ENCODE data around the gene DPYD.
A peak's percentile ranks its signal among the peaks of the same experiment; 100 is the strongest.
"Not testable (repeated sequence)": the region's sequence is repeated elsewhere in the genome, so short reads cannot be mapped to it uniquely, and the experiment has no call there.

DPYD gene

DNA sequence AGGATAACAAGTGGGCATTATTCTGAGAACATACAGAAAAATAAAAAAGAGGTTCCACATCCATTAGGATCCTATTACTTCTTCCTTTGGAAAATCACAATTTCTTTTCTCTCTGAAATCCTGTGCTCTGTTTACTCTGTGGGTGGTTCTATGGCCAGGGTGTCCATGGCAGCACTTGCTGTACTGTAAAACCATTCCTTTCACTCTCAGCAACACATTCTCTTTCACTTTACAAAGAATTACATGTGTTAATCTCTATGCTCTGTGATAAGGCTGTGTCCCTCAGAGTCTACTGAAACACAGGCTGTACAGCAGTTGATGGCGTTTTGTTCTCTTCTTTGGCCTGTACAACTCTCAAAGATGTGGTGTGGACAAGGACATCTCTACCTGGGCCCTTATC is 675.2 kb downstream of the DPYD start:
- TF ChIP-seq, protein P1, sequence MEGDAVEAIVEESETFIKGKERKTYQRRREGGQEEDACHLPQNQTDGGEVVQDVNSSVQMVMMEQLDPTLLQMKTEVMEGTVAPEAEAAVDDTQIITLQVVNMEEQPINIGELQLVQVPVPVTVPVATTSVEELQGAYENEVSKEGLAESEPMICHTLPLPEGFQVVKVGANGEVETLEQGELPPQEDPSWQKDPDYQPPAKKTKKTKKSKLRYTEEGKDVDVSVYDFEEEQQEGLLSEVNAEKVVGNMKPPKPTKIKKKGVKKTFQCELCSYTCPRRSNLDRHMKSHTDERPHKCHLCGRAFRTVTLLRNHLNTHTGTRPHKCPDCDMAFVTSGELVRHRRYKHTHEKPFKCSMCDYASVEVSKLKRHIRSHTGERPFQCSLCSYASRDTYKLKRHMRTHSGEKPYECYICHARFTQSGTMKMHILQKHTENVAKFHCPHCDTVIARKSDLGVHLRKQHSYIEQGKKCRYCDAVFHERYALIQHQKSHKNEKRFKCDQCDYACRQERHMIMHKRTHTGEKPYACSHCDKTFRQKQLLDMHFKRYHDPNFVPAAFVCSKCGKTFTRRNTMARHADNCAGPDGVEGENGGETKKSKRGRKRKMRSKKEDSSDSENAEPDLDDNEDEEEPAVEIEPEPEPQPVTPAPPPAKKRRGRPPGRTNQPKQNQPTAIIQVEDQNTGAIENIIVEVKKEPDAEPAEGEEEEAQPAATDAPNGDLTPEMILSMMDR (conservative IDR thresholded peaks at IDR 0.05), result no peak
- TF ChIP-seq ZFX (IDR thresholded peaks at IDR 0.05), result no peak
- H3K27ac ChIP-seq, result no peak overlapping the region

DNA sequence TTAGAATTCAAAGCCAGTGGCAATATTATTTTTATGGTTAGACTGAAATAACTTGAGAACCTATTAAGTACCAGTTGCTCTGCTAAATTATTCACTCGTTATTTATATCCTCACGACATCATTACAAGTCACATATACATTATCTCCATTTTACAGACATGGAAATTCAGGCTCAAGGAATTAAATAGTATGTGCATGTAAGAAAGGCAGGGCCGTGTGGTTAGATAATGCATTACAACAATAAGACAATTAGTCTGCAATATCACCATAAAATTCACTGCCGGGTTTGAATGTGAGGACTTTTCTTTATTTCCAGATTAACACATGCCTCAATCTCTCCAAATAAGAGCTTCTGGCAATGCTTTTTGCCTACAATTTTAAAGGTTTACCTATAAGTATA is 675.8 kb downstream of the DPYD start:
- no peak for TF ChIP-seq ZFX (IDR thresholded peaks at IDR 0.05)
- TF ChIP-seq, protein P1 (conservative IDR thresholded peaks at IDR 0.05), result no peak
- no peak overlapping the region for H3K27ac ChIP-seq

DNA sequence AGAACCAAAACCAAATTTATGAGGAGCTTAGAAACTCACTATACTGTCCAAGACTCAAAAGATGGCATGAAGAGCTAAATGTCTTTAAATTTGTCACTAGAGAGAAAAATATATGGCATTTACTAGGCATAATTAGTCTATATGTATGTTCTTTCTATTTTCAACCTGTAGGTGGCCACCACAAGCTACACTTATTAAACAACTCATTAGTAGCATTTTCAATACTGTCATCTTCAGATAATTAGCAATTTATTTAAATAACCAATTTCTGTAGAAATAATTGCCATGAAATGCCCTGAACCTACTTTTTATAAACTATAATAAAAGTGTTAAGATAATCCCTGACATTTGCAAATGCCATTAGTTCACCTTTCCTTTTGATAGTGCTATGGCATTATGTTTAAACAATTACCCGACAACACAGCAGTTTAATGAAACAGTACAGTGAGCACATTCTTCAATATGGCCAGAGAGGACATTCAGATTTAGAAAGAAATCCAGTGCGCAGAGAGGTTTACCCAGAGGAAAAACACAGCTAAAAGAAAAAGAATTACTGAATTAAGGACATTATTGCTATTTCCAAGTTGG is 676.8 kb downstream of the DPYD start:
- TF ChIP-seq, protein P1 (conservative IDR thresholded peaks at IDR 0.05), result peak; percentile 77
- TF ChIP-seq ZFX (IDR thresholded peaks at IDR 0.05), result no peak
- H3K27ac ChIP-seq, result no peak overlapping the region

DNA sequence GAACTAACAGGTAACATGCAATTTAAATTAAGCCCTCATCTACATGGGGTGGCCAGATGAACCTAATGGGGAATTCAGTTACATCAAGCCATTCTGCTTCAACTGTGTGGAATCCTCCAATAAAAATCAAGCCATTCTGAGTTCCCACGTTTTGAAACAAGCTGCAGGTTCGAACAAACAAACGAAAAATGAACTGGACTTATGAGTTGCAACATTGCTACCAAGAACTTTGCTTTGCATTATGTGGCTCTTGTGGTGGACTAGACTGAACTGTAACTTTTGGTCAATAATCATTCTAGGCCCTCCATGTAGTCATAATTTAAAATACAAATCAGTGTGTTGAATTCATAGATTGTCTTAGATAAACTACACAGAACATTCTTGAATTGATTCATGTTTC is 682.0 kb downstream of the DPYD start:
- TF ChIP-seq, protein P1 (conservative IDR thresholded peaks at IDR 0.05), result no peak
- no peak for TF ChIP-seq ZFX (IDR thresholded peaks at IDR 0.05)
- no peak overlapping the region for H3K27ac ChIP-seq

DNA sequence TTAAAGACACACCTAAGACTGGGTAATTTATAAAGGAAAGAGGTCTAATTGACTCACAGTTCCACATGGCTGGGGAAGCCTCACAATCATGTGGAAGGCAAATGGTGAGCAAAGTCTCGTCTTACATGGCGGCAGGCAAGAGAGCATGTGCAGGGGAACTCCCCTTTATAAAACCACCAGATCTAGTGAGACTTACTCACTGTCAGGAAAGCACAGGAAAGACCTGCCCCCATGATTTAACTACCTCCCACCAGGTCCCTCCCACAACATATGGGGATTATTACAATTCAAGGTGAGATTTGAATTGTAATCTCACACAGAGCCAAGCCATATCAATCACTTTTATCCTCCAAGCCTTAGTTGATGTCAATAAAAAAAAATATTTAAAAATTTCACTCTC is 689.5 kb downstream of the DPYD start:
- not testable (repeated sequence) for H3K27ac ChIP-seq

DNA sequence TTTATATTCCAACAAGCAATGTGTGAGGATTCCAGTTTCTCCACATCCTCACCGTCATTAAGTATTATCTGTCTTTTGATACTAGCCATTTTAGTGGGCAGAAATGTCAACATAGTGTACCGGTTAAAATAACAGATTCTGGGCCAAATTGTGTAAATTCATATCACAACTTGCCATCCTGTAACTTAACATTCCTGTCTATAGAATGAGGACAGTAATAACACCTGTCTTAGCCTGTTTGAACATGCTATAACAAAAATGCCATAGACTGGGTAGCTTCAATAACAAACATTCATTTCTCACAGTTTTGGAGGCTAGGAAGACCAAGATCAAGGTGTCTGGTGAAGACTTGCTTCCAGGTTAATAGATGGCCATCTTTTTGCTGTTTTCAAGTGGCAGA is 708.2 kb downstream of the DPYD start:
- TF ChIP-seq ZFX (IDR thresholded peaks at IDR 0.05), result no peak
- TF ChIP-seq, protein P1 (conservative IDR thresholded peaks at IDR 0.05), result no peak
- H3K27ac ChIP-seq, result no peak overlapping the region

DNA sequence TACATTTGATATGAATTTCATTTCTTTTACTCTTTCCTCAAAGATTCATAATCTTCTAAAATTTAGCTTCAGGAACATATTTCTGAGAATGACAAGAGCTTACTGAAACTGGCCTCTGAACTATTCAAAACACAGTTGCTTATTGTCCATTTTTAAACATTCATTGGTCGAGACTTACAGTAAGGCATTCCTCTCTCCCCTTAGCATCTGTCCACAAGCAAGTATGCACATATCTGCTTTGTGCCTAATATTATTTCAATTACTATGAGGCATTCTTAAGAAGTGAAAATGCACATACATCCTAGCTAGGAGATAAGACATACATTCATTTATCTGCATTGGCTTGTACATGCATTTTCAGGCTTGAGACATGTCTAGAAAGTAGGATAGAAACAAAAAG is 710.5 kb downstream of the DPYD start:
- TF ChIP-seq, protein P1 (conservative IDR thresholded peaks at IDR 0.05), result no peak
- no peak for TF ChIP-seq ZFX (IDR thresholded peaks at IDR 0.05)
- H3K27ac ChIP-seq, result no peak overlapping the region

DNA sequence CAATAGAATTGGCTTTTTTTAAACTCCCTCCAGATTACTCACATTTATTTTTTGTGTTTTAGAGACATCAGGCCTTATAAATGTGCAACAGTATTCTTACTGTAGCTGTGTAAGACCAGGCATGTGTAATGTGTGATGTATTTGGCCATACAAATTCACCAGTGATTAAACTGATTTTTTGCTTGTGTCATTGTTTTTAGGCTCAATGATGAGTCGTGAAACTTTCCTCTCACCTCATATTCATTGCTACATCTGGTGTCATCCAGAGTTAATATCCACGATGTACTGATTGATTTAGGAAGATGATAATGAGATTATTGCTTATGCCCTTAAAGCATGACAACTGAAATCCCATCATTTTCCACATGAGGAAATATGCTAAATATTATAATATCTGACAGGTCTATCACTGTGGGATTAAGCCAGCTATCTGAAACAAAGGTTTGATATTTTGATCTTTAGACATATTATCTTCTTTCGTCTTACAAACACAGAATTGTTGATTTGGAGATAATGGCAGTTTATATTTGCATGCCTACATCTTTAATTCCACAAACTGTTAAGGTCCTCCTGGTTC is 711.4 kb downstream of the DPYD start:
- TF ChIP-seq, protein P1 (conservative IDR thresholded peaks at IDR 0.05), result no peak
- no peak for TF ChIP-seq ZFX (IDR thresholded peaks at IDR 0.05)
- H3K27ac ChIP-seq, result no peak overlapping the region

Data from C4-2B (cell line).